GM18517 (cell line): ENCODE data around the gene UQCR11.

Experiments used
- ATAC-seq: cut with Tn5 transposase; IDR thresholded peaks from one replicate; pipeline ENCODE4 v1.9.1; 2021; ENCODE audit warnings: mild to moderate bottlenecking, moderate library complexity; ENCODE audit not compliant: unreplicated experiment

Gene UQCR11

DNA sequence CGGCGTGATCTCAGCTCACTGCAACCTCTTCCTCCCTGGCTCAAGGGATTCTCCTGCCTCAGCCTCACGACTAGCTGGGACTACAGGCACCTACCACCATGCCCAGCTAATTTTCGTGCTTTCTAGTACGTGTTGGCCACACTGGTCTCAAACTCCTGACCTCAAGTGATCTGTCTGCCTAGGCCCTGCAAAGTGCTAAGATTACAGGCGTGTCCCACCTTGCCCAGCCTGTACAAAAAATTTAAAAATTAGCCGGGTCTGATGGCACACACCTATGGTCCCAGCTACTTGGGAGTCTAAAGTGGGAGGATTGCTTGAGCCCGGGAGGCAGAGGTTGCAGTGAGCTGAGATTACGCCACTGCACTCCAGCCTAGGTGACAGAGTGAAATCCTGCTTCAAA lies 32.5 kb downstream of the UQCR11 start:
- ATAC-seq = no peak

DNA sequence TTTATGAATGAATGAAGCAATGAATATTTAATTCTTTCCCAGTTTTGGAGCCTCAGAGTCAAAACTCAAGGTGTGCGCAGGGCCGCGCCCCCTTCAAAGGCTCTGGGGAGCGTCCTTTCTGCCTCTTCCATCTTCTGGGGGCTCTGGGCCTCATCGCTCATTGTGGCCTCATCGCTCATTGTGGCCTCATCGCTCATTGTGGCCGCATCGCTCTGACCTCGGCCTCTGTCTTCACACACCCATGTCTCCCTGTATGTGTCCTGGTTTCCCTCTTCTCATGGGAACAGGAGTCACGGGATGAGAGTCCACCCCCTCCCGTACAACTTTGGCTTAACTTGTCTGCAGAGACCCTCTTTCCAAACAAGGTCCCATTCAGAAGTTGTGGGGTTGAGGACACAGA lies 33.9 kb downstream of the UQCR11 start:
- ATAC-seq = no peak

DNA sequence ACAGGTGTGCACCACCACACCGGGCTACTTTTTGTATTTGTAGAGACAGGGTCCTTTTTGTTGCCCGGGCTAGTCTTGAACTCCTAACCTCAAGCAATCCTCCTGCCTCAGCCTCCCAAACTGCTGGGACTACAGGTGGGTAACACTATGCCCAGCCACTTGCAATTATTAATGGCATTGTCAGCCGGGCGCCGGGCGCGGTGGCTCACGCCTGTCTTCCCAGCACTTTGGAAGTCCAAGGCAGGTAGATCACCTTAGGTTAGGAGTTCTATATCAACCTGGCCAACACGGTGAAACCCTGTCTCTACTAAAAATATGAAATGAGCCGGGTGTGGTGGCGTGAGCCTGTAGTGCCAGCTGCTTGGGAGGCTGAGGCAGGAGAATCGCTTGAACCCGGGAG lies 34.4 kb downstream of the UQCR11 start:
- ATAC-seq = no peak

DNA sequence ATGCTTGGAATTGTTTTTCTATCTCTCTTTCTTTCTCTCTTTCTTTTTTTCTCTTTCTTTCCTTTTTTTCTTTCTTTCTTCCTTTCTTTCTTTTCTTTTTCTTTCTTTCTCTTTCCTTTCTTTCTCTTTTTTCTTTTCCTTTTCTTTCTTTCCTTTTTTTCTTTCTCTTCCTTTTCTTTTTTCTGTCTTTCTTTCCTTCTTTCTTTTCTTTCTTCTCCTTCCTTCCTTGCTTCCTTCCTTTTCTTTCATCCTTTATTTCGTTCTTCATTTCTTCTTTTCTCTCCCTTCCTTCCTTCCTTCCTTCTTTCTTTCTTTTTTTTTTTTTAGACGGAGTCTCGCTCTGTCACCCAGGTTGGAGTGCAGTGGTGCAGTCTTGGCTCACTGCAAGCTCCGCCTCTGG lies 35.3 kb downstream of the UQCR11 start:
- no peak for ATAC-seq

DNA sequence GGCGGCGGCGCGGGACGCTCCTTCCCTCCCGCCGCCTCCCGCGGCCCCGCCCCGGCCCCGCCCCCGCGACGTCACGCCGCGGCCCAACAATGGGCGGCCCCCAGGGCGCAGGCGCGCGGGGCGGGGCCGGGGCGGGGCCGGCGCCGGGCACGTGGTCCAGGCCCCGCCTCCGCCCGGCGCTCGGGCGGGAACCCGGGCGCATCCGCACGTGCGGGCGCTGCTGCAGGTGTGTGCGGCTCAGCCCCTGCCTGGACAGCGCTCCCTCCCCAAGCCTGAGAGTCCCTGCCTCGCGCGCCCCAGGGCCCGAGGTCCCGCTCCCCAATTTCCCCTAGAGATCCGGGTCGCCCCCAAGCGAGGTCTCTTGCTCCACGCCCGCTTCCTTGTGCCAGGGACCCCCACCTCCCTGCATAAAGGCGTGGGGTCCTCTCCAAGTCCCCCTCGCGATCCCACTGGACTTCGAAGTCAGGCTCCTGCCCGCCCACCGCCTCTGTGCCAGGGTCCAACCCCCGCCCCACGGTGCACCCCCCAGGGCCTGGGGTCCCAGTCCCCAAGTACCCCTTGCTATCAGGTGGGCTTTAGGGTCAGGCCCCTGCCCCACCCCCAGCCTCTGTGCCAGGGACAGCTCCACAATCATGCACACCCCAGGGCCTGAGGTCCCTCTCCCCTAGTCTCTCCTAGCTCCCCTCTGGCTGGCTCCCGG lies 36.8 kb downstream of the UQCR11 start, which contains the start of gene MEX3D:
Gene MEX3D (minus strand): TSS at position 6 of the 700 bp plus-strand sequence. CDS start 267 bp downstream, outside the sequence.
- no peak for ATAC-seq

DNA sequence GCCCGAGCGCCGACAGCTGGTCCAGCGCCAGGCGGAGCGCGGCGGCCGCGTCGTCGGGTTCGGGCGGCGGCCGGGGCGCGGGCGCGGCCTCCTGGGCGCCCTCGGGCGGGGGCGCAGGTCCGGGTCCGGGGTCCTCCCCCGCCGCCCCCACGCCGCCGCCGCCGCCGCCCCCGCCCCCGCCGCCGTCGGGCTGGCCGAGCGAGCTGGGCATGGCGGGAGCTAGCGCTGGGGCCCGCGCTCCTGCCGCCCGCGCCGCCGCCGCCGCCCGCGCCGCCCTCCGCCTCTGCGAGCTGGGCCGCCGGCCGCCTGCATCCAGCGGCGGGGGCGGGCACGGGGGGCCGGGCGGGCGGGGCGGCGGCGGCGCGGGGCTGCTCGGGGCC lies 37.4 kb downstream of the UQCR11 start:
- no peak for ATAC-seq

DNA sequence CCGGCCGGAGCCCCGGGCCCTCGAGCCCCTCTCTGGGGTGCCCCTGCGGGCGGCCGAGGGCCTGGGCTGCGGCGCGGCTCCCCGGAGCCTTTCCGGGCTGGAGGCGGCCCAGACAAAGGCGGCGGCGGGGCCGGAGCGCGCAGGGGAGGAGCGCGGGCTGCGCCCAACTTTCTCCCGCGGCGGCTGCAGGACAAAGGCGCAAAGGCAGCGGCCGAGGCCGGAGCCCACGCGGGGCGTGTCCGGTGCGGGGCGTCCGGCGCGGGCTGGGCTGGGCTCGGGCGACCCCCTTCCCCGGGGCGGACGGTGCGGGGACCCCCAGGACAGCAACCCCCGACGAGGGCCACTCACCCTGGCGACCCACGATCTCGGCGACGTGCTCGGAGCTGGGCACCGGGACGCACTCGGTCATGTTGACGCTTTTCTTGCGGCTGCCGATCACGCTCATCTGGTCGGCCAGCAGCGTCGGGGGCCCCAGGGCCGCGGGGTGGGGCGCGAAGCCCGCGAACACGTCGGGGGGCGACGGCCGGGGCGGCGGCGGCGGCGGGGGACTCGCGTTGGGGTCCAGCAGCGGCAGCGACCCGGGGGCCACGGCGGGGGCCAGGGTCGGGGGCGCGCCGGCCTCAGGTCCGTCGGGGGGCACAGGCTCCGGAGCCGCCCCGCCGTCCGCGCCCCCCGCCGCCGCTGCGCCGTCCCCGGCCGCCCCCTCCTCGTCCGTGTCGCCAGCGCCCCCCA lies 38.0 kb downstream of the UQCR11 start:
- no peak for ATAC-seq

DNA sequence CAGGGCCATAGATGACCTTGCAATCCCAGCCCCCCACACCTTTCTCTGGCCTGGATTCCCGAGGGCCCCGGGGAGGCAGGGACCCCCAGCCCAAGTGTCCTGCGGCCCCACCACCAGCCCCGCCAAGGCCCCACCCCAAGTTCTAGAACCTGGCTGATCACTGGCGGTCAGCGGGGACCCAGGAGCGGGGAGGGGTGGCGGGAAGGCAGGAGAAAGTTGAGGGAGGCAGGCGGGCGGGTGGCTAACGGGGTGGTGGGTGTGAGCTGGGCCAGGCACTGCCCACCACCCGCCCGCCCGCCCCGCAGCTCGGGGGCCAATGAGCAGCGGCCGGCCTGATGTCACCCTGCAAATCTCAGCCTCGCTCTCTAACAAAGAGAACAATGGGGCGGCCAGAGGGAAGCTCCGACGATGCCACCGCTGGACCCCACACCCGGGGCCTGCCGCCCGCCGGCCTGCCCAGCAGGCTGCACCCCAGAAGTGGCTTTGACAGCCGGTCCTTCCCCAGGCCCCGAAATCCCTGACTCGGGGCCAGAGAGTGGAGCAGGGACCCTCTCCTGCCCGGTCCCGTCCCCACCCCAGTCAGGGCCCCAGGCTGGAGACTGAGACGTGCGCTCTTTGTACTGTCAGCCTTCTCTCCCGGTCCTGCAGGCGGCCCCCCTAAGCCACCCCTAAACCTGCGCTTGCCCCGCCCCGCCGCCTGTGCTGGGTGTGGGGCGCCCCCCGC lies 38.7 kb downstream of the UQCR11 start:
- no peak for ATAC-seq

DNA sequence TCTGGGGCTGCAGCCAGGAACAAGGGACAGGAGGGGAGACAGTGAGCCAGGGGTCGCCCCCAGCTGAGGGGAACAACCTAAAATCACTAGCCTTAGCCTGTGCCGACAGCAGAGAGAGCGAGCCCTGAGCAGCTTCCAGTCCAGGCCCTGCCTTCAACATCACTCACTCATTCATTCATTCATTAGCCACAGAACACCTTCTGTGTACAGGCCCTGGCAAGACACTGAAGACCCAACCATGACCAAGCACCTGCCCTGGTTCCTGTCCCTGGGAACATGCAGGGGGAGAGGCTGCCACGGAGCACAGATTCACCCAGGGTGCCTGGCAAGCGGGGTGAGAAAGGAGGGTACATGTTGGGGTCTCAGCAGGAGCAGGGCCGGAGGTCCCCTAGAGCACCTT lies 42.0 kb downstream of the UQCR11 start:
- no peak for ATAC-seq

DNA sequence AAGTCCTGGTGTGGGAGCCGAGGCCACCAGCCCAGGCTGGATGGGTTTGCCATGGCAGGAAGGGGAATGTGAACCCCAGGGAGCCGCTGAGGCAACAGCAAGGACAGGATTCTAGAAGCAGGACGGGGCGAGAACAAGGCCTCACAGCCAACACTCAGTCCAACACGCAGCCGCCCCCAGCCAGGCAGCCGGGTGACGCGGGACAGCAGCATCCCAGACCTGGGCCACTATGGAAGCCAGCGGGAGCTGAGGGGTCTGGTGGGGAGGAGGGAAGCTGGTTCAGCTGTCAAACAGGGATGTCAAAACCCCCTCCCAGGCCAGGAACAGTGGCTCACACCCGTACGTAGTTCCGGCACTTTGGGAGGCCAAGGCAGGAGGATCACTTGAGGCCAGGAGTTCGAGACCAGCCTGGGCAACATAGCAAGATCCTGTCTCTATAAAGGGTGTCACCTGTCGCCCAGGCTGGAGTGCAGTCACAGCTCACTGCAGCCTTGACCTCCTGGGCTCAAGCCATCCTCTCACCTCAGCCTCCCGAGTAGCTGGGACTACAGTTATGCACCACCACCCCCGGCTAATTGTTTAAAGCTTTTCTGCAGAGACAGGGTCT lies 43.9 kb downstream of the UQCR11 start:
- no peak for ATAC-seq

DNA sequence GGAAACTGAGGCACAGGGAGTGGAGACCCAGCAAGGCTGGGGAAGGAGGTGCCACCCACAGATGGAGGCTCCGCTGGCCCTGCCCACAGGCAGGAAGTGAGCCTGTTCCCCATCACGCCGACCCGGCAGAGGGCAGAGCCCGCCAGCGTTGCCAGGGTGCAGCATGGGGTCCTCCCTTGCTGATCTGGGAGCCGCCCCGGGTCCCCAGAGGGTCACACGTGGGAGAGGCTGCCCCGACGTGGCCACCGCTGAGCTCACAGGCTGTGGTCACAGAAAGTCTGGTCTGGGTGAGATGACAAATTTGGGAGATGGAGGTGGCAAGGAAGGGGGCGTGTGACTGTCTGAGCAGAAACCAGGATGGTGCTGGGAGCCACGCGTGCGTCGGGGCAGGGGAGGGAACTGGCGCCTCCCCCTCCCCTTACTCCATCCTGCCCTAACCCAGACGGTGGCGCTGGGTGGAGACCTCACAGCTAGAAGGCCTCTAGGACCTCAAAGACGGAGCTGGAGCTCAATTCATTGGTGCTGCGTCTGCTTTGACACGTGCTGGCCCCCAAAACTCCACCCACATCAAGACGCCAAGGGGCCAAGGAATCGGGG lies 44.9 kb downstream of the UQCR11 start:
- no peak for ATAC-seq

DNA sequence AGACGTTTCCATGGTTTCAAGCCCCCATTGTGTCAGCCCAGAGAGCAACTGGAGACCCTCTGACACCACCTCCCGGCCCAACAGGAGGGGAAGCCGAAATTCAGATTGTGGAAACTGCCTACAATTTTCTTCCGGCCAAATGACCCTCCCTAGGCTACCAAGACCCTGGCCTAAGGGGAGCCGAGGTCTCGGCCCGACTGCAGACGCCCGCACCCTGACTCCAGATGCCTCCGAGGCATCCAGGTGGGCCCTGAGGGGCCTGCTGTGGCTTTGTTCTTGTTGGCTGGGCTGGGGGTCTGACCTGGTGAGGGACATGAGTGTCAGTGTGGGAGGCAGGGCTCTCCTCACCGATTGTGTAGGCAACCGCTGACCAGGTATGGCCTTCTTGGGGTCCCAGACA lies 46.7 kb downstream of the UQCR11 start:
- ATAC-seq = no peak

DNA sequence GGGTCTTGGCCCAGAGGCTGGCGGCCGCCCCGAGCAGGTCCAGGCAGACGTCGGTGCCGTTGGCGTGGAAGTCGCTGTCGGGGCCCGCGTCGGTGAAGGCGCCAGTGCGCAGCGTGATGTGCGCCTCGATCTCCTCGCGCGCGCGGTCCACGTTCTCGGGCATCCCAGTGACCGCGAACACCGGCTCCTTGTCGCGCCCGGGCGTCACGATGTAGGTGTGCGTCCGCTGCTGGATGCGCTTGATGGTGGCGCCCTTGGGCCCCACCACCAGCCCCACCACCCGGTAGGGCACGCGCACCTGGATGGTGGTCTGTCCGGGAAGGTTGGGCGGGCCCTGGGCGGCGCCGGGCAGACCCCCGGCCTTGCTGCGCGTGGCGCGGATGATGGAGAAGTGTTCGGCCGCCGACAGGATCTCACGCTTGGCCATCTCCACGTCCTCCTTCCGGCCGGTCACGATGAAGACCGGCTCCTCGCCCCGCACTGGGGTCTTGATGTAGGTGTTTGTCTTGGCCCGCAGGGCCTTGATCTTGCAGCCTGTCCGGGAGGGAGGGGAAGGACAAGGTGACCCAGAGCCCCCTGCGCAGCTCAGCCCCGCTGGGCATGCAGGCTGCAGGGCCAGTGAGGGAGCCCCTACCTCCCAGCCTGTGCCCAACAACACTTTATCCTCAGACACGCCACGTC lies 48.7 kb downstream of the UQCR11 start:
- no peak for ATAC-seq

DNA sequence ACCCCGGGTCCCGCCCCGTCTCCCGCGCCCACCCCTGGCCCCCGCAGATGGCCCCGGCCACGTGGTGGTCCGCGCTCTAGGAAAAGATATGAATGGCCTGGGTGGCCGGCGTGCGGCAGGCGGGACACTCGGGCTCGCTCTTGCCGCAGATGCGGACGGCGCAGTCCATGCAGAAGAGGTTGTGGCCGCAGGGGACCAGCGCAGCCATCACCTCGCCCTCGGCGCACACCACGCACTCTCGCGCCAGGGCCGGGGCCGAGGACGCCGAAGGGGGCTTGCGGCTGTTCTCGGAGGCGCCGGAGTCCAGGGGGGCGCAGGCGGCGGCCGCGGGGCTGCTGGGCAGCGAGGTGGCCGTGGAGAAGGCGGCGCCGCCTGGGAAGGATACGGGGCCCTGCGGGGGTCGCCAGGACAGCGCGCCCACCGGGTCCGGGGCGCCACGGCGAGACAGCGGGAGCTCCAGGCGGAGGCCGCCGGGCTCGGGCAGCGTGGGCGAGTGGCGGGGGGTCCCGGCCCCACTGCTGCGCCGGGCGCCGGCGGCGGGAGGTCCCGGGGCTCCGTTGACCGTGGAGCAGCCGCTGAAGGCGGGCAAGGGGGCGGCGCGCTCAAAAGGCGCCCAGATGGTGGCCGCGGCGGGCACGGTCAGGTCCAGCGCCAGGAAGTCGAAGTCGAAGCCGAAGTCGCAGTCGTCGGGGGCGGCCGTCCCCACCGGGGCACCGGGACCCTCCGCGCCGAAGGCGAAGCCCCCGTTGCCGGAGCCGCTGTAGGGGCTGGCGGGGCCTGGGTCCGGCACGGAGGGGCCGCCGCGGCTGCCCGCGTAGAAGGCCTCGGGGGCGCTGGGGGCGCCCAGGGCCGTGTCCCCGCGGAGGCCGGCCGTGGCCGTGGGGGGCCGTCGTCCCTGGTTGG lies 49.5 kb downstream of the UQCR11 start:
- ATAC-seq = no peak

DNA sequence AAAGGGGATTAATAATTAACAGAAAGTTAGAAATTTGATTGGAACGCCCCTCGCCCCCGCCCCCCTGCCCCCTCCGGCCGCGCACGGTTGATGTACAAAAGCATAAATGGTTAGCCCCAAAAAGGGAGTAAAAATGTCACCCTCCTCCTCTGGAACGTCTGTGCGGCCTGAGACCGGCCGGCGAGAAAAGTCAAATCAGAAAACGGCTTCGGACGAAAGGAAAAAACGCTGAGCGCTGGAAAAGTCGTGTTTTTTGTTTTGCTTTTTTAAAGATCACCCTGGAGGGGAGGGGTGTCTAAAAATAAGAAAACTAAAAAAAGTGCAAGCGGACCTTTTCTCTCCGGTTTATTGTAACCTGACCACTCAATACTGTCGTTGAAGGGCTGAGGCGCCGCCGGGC lies 50.3 kb downstream of the UQCR11 start:
- ATAC-seq = no peak

DNA sequence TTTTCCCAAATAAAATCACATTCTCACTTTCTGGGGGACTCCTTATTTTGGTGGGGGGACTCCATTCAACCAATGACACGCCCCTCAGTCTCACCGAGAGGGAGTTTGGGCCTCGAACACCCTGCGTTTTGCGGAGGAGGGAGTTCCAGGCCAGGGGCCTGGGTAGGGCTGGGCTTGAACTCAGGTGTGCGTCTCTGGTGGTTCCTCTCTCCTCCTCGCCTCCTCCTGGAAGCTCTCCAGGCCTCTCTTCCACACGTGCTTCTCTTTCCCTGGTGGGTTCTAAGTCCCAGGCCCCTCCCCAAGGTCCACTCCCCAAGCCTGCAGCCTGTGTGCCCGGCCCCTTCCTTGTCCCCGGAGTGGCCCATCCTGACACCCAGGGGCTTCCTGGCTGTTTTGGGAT lies 51.8 kb downstream of the UQCR11 start:
- ATAC-seq = no peak

DNA sequence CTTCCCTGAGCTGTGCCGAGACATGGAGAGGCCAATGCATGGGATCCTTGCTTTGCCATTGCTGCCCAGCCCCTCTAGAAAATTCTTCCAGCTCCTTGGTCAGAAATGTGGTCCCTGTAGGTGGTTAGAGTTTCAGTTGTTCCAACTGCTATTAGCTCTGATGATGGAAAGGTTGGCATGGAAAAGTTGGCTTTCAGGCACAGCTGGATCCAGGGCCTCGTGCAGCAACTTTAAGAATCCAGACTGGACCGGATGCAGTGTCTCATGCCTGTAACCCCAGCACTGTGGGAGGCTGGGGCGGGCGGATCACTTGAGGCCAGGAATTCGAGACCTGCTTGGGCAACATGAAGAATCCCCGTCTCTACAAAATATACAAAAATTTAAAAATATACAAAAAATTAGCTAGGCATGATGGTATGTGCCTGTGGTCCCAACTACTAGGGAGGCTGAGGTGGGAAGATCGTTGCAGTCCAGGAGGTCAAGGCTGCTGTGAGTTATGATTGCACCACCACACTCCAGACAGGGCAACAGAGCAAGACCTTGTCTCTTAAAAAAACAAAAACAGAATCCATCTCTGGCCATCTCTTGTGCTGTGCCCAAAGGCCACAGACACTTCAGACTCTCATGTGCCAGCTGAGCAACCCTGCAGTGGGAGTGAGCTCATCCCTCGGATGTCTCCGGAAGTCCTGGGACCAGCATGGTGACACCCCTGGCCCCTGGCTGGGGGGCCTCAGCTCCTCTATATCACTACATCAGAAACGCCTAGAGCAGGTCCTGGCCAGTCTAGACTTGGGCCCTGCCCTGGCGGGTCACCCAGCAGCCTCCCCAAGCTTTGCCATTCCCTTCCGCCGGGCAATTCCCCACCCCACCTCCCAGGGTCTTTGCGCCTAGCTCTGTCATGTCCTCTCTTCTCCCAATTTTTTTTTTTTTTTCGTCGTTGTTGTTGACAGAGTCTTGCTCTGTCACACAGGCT lies 53.9 kb downstream of the UQCR11 start:
- no peak for ATAC-seq

DNA sequence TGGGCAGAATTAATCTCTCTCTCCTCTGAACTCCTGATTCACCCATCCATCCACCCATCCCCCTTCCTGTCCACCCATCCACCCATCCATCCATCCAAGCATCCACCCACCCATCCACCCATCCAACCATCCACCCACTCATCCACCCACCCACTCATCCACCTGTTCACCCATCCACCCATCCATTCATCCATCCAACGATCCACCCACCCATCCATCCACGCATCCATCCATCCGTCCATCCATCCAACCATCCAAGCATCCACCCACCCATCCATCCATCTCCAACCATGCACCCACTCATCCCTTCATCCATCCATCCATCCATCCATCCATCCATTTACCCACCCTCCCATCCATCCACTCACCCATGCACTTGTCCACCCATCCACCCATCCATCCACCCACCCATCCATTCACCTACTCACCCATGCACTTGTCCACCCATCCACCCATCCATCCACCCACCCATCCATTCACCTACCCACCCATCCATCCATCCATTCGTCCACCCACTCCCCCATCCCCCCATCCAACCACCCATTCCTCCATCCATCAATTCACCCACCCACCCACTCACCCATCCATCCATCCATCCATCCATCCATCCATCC lies 55.8 kb downstream of the UQCR11 start:
- ATAC-seq = no peak
